NCI-H187 treated with DMSO at 0.1 percent for 48 hours (cell line): ENCODE data around the gene CHST5.

Experiments
- DNase-seq: peaks from one replicate; lab custom pipeline; 2025; lab: John Stamatoyannopoulos, UW

CHST5 gene

DNA sequence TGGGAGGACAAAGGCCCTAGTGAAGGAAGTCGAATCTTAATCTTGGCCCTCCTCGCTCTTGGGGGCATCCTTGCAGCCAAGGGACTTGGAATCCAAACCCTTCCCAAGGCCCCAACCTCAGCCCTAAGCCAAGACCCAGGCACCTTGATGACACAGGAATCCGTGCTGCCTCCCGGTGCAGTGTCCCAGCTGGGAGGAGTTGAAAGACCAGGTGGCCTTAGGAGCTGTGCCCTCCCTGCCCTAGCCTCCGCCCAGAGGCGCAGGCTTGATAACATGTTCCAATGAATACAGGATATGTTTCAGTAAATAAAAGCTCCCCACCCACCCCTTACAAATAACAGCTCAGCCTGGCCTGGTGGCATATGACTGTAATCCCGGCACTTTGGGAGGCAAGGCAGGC lies at the start of gene CHST5:
TSS of gene CHST5 (minus strand) at position 208 of the 400 bp plus-strand sequence. CDS start 5,724 bp downstream, outside the sequence.
- DNase-seq = no peak

DNA sequence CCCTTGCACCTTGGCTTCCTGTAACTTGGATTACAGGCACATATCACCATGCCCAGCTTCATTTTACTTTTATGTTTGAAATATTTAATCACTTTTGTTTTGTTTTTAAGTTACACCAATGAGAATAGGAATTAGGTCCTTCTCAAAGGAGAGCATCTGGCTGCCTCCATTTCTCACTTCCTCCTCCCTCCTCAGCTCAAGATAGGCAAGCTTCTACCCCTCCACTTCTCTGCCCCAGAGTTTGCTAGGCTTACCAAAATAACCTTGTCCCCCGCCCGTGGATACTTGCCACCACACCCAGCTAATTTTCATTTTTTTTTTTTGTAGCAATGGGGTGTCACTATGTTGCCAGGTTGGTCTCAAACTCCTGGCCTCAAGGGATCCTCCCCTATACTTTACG lies 48.2 kb upstream of the CHST5 start:
- DNase-seq = no peak

DNA sequence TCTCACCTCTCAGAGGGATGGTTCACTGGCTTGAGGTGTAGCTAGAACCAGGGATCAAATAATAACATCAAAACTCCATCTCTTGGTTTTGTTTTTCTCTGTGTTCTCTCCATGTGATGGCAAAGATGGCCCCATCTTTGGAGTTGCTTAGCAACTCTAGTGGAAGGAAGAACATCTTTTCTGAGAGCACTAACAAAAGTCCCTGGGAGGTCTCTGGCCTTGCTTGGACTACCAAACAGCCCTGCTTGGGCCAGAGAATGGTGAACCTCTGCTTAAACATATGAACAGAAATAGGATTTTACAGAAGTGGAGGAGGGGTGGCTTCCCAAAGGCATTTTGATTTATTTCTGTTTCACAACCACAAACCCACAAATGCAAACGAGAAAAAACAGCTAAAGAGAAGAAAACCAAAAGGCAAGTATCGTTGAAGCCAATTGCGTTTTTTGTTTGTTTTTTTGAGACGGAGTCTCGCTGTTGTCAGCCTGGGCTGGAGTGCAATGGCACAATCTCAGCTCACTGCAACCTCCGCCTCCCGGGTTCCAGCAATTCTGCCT lies 43.5 kb upstream of the CHST5 start:
- DNase-seq = no peak

DNA sequence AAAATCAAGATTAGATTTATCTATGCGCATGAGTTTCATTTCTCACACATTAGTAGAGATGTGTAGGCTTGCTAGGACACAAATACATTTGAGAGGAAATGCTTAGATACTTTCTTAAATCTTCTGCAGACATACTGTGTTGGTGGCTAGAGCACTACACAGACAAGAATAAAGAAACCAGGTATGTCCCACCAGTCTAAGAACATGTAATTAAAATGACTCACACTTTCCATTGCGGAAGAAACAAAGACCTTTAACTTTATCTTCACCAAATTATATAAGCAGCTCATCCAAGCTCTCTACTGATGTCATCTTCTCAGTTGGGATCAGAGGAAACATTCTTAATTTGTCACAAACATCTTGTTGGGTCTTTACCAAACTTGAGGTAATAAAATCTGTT lies 42.8 kb upstream of the CHST5 start:
- DNase-seq = no peak

DNA sequence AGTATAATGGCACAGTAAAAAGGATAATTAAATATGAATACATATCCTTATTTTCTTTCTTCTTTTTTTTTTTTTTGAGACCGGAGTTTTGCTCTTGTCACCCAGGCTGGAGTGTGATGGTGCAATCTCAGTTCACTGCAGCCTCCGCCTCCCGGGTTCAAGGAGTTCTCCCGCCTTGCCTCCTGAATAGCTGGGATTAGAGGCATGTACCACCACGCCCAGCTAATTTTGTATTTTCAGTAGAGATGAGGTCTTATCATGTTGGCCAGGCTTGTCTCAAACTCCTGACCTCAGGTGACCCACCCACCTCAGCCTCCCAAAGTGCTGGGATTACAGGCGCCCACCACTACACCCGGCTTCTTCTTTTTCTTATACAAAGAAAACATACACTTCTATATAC lies 42.3 kb upstream of the CHST5 start:
- no peak for DNase-seq

DNA sequence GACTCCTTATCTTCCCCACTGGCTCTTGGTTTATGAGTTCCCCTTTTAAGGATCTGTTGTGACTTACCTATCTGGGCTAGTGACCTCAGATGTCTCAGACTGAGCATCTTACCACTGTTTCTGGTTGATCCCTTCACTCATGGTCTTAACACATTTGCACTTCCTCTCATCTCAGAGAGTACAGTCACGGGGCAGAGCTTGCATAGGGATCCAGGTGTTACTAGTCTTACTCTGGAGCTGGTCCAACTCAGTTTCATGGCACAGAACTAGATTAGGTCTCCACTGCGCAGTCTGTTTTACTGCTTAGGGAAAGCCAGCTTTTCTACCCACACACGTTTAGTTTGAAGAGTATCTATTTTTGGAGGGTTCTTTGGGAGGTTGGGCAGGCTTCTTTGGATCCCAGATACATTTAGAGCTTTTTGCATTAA lies 40.5 kb upstream of the CHST5 start:
- no peak for DNase-seq

DNA sequence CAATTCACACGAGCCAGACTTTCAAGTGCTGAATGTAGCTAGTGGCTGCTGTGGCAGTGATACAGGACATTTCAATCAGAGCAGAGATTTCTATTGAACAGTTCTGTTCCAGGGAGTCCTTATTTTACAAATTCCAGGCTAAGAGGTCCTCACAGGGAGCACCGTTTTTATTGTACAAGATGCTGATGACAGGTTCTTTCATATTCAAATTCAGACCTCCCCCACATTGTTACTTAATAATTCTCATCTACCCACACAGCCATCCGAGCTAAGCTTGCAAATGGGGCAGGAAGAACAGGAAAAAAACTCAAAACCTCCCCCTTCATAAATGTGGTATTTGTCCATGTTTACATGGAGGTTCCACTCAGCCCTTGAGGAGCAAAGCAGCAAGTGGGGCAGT lies 40.0 kb upstream of the CHST5 start:
- DNase-seq = no peak

DNA sequence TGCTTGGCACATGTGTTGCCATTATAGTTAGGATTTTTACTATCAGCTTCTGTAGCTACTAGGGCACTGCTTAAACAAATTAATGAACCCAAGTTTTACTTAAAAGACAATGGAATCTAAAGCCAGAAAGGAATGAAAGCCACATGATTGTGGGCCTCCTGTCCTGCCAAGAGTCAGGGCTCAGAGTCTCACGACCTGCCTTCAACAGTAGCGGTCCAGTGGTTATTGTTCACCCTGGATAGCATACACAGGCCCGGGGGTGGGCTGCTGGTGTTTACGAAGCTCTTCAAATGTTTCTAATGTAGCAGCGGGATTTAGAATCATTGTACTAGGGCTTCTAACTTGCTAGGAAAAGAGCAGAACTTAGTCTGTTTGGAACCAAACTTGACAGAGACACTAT lies 38.0 kb upstream of the CHST5 start:
- DNase-seq = no peak

DNA sequence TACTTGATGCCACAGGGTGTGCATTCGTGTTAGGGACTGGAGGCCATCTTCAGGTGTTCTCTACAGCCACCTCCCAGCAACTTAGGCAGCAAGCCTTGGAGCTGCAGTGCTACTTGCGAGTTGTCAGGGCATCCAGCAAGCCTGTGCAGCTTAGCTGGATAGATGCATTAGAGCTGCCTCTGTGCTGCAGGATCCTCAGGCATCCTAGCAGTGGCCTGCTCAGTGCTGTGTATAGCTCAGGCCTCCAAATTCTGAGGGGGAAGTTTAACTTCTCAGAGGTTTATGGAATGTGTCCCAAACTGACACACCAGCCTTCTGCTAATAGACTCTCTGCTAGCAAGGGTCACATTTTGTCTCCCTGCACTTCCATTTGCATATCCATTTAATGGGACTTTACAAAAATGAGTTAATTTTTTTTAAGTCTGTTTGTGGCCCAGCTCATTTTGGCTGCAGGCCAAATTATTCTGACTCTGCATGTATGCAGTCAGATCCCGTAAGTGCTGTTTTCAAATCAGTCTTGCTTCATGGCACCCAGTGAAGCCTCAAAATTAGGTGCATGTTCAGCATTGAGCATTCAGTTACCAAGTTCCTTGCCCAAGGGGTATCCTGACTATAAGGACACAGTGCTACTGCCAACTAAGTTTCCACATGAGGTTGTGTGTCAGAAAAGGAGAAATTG lies 37.1 kb upstream of the CHST5 start:
- no peak for DNase-seq

DNA sequence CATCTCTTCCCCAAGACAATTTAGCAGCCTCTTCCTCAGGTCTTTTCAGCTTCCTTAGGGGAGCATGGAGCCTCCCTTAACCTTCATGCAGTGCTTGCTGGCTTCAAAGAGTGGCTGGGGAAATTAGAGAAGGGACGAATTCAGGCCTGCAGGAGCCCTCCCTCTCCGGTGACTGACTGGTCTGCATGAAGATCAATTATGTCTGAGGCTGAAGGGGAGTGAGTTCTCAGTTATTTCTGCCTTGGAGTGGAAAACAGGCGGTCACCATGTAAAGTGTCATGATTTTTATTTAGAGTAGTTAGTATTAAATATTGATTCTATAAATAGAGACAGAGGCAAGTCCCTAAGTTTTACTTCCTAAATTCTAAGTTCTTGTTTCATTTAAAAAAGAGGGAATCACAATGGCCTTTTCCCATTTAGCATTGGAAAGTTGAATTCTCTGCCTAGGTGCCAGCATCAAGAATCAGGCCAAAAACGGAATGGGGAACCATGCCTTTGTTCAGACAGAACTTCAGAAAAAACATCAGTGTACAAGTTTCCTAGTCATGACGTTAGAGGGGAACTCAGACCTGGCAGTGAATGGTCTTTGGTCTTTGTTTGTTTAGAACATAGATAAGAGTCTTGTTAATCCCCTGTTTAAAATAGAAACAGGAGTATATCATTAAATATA lies 34.6 kb upstream of the CHST5 start:
- DNase-seq = no peak

DNA sequence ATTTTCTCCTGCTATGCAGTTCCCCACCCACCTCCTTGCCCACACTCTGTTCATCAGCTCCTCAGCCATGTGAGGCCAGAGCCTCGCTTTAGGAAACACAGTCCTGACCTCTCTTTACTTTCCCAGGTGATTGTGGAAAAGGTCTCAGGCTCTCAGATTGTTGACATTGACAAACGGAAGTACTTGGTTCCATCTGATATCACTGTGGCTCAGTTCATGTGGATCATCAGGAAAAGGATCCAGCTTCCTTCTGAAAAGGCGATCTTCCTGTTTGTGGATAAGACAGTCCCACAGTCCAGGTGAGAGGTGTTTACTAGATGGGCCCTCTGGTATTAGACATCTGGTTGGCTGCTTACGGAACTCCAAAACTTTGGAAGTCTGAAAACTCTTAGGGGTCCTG lies 32.0 kb upstream of the CHST5 start:
- DNase-seq = no peak

DNA sequence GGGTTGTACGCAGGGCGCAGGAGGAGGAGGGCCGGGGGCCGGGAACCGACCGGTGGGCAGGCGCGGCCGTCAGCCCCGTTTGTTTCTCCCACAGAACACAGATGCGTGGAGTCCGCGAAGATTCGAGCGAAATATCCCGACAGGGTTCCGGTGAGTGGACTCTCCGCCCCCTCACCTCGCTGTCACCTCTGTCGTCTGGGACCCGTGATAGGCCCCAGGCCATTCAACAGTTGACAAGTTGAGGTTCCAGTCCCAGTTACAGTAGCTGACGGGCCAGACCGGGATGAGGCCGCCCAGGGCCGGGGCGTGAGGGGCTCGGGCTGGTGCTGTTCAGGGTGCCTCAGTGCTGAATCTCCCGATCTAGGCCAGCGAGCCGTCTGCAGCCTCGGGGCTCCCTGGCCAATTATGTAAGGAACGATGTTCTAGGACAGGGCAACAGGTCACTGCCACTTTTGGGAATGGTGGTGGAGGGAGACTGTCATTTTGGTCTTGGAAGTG lies 30.9 kb upstream of the CHST5 start:
- no peak for DNase-seq

DNA sequence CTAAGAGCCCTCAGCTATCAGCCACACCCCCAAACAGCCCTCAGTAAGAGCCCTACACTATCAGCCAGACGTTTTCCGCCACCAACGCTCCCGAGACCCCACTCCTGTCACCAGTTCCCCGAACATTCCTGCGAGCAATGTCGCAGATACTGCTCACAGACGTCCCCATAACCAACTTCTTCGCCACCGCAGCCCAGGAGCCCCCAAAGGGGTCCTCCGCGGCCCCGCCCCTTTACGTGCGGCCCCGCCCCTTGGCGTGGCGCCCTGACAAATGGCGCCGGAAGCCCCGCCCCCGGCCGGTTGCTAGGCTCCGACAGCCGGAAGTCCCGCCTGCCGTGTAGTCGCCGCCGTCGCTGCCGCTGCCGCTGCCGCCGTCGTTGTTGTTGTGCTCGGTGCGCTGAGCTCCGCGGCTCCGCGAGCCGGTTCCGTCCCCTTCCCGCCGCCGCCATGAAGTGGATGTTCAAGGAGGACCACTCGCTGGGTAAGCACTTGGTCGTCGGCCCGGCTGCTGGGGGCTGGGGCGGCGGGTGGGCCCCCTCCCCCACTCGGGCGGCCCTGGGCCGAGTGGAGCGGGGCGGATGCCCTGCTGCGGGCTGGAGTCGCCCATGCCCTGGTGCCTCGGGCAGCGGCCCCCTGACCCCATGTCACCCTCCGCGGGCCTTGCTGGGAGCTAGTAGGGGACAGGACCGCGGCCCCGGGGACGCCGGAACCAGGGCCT lies 30.3 kb upstream of the CHST5 start, which contains the start of gene GABARAPL2:
TSS of gene GABARAPL2 (plus strand) at position 340 of the 718 bp plus-strand sequence. CDS start at position 448, 108 bp downstream.
- peak; percentile 7 for DNase-seq

DNA sequence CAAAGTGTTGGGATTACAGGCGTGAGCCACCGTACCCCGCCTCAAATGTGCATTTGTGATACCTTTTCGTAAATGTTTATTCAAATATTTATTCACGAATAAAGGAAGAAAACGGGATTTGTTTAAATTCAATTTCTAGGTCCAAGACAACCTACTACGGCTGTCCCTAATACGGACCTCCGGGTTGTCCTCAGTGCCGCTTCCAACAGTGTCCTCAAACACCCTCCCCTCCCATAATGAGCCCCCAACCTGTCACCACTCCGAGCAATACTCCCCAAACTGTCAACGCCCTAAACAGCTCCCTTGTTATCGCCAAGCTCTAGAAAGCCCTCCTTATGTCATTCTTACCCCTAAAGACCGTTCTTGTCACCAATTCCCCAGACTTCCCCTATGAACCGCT lies 29.7 kb upstream of the CHST5 start:
- DNase-seq = no peak

DNA sequence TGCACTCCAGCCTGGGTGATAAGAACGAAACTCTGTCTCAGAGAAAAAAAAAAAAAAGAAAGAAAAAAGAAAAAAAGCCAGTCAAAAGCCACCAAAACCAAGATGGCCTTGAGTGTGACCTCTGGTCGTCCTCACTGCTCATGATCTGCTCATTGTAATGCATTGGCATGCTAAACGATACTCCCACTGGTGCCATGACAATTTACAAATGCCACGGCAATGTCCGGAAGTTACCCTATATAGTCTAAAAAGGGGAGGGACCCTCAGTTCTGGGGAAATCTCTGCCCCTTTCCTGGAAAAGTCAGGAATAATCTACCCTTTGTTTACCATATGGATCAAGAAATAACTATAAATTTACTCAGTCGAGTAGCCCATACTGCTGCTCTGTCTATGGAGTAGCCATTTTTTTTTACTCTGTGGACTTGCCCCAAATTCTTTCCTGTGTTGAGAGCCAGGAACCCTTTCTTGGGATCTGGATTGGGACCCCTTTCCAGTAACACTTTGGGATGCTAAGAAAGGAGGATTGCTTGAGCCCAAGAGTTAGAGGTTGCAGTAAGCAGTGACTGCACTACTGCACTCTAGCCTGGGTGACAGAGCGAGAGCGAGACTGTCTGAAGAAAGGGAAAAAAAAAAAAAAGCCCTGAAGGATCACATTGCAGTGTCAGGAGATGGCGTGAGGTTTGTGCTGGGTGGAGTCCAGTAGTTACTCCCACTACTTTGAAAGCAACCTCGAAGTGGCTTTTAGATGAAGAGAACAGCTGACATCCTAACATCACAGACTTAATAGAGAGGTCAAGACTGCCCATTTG lies 23.9 kb upstream of the CHST5 start:
- no peak for DNase-seq

DNA sequence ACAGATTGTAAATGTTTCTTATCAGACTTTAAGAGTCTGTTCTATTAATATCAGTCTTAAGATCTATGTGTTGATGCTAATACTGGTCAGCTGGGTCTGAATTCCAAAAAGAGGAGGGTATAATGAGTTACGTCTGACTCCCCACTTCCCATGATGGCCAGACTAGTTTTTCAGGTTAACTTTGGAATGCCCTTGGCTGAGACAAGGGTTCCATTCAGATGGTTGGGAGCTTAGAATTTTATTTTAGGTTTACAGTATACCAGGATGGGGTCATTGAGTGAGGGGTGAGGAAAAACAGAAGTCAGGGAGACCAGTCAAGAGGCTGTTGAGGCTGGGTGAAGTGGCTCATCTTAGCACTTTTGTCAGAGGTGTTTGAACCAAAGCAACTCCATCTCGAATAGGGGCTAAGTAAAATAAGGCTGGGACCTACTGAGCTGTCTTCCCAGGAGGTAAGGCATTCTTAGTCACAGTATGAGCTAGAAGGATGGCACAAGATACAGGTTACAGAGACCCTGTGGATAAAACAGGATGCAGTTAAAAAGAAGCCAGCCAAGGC lies 23.0 kb upstream of the CHST5 start:
- no peak for DNase-seq

DNA sequence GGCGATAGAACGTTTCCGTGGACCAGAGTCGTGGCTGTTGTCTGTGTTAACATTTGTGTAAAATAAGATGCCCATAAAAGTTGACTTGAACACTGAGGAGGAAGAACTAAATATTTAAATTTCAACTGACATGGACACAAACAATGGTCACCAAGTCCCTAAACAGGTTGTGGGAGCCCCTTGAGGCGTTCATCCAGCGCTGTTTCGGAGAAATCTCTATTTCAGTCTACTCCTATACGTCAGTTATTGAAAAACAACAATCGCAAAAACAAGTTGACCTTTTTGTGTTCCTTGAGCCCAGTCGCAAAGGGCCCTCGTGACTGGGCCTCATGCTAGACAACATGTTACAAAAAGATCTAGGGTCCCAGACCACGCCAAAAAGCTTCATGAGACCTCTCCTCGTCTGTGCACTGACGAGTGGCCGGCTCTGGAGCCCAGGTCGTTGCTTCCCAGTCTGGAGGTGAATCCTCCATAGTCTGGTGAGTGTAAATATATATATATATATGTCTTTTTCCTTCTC lies 20.6 kb upstream of the CHST5 start:
- no peak for DNase-seq

DNA sequence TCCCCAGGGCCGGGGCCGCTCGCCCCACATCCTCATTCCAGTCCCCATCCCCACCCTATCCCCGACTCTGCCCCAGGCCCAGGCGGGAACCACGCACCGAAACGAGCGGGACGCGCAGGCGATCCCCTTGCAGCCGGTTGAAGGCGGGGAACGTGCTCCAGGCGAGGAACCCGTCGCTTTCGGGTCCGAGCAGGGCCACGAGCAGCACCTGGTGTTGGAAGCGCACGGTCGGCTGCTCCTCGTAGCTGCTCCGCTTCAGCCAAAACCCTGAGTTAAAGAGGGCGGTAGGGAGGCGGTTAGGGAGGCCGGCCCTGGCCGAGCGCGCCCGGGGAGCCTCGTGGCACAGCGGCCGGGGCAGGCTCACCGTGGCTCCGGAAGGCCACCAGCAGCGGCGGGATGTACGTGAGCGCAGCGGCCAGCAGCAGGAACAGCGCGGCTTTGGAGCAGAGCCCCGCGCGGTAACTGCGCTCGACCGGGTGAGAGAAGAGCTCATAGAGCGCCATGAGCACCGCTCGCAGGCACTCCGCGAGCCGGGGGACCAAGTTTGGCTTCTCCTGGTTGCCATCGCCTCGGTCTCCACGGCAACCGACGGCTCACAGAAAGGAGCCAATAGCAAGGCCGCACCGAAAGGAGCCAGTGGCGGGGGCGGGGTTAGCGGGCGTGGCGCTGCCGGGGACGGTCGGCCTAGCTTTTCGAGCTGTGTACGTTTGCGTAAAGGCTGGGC lies 20.0 kb upstream of the CHST5 start, which contains the start of gene TMEM231:
TSS of gene TMEM231 (minus strand) at position 546 of the 724 bp plus-strand sequence. CDS start at position 503, 43 bp downstream.
- no peak for DNase-seq

DNA sequence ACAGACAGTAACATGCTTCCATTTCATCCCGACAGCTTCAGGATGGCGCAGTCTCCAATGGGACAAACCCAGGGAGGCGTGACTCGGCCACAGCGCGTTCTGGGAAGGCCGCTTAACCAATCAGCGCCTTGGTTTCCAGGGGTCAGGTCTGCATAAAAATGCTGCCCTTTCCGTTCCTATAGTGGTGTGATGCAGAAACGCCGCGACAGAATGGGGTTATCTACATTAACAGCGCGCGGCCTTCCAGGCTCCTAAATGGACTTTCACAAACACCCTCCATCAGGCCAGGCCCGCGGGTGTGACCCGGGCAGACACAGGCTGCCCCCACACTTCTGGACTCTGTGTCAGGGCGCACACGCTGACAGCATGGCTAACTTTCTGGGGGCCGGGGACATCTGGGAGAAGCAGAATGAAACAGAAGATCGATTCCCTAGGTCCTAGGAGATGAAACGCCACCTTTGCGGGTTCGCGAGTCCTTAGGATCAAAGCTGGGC lies 19.4 kb upstream of the CHST5 start:
- peak; percentile 17 for DNase-seq

DNA sequence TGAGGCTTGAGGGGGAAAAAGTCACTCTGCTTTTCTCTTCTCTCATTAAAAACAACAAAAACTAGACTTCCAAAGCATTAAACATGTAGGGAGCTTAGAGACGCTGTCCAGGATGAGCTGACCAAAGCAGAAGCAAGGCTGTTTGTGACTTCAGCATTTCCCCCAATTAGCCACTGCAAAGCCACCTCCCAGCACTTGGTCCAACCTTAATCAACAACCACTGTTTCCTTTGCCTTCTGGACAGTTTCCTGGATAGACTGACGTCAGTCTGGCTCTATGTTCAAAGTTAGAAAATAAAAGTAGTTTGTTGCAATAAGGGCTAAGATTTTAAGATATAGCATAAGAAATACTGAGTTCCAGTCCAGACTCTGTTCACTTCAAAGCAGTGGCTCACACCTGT lies 17.0 kb upstream of the CHST5 start:
- no peak for DNase-seq
